ENCODE results near the gene CLIC2.

Gene CLIC2

DNA sequence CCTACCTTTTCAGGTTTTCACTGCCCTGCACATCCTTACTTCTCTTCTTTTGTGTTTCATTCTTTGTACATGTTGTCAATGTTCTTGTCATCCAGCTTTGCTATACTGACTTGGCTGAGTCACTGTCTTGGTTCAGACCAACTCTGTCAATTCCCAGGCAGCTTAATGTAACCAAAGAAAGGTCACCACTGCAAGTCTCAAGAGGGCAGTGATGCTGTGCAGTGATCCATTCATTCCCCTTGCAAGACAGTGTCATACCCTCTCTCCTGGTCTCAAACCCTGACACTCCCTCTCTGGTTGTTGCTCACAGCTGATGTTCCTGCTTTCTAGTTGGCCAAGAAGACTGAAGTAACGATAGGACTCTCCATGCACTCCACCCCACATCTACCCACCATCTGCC lies 87.7 kb downstream of the CLIC2 start:
- TF ChIP-seq, protein P1, sequence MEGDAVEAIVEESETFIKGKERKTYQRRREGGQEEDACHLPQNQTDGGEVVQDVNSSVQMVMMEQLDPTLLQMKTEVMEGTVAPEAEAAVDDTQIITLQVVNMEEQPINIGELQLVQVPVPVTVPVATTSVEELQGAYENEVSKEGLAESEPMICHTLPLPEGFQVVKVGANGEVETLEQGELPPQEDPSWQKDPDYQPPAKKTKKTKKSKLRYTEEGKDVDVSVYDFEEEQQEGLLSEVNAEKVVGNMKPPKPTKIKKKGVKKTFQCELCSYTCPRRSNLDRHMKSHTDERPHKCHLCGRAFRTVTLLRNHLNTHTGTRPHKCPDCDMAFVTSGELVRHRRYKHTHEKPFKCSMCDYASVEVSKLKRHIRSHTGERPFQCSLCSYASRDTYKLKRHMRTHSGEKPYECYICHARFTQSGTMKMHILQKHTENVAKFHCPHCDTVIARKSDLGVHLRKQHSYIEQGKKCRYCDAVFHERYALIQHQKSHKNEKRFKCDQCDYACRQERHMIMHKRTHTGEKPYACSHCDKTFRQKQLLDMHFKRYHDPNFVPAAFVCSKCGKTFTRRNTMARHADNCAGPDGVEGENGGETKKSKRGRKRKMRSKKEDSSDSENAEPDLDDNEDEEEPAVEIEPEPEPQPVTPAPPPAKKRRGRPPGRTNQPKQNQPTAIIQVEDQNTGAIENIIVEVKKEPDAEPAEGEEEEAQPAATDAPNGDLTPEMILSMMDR (IDR thresholded peaks at IDR 0.05; ENCODE audit: insufficient read depth, missing control alignments), result no peak
- DNase-seq (ENCODE audit: insufficient read length, low spot score) (no peak), FAIRE-seq (no peak)

DNA sequence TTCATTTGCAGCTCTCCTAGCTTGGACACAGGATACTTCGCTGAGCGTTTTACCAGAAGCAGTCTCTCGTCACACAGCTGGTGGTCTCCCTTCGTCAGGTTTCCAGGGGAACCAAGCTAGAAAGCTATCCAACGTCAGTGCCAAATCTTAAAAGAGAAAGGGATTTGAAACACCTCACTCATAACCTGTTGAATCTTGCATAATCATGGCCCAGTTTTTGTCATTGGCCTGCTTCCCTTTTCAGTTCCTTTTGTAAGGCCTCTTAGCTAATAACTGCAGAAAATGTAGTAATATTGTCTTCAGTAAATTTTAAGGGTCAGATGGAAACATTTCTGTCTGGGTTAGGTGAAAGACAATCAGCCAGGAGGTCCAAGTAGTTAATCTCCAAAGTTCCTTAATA lies 92.1 kb downstream of the CLIC2 start:
- DNase-seq (ENCODE audit: insufficient read length, low spot score) (no peak), FAIRE-seq (no peak)
- TF ChIP-seq, protein P1 (IDR thresholded peaks at IDR 0.05; ENCODE audit: insufficient read depth, missing control alignments), result no peak

DNA sequence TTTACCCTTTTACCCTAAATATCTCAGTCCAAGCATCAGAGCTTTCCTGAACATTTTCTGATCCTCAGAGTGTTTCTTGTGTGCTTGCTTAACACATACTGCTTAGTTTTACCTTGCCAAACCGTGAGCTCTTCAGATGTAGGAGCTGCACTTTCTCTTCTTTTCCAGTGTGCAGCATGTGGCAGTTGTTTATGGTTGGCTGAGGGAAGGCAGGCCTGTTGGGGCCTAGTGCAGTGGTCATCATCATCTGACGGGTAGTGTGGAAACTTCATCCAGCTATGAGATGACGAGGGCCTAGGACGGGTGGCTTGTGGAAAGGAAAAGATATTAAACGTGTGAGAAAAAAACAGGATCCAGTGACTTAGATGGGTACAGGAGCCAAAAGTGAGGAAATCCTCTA lies 96.7 kb downstream of the CLIC2 start:
- FAIRE-seq (no peak), DNase-seq (ENCODE audit: insufficient read length, low spot score) (no peak)
- TF ChIP-seq, protein P1 (IDR thresholded peaks at IDR 0.05; ENCODE audit: insufficient read depth, missing control alignments), result no peak

DNA sequence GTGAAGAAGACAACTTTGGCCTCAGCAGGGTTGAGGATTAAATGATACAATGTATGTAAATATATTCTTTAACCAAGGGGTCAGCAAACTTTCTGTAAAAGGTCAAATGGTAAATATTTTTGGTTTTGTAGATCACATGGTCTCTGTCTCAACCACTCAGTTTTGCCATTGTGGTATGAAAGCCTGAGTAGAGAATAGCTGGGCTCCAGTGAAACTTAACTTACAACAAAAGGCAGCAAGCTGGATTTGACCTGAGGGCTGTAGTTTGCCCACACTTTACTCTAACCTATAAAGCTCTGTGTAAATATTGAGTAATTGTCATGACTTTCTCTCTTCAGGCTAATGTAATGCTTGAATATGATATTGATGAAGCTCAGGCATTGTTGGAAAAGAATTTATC lies 98.5 kb downstream of the CLIC2 start:
- FAIRE-seq (no peak), DNase-seq (ENCODE audit: insufficient read length, low spot score) (no peak)
- TF ChIP-seq, protein P1 (IDR thresholded peaks at IDR 0.05; ENCODE audit: insufficient read depth, missing control alignments), result no peak

DNA sequence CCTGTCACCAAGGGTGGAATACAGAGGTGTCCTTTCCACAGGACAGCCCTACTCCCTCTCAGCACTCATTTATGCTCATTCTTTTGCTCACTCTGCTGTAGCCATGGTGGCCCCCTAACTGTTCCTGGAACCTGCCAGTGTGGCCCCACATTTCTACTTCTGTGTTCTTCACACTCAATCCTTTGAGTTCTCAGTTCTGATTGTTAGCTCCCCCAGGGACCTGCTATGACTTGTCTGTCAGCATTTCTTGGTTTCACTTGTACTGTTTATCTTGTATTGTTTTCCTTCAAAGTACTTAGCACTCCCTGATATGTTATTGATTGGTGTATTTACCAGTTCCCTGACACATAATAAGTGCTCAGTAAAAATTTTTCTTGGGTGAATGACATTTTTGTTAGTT lies 103.3 kb downstream of the CLIC2 start:
- FAIRE-seq (no peak), DNase-seq (ENCODE audit: insufficient read length, low spot score) (no peak)
- TF ChIP-seq, protein P1 (IDR thresholded peaks at IDR 0.05; ENCODE audit: insufficient read depth, missing control alignments), result no peak
